ENCODE results near the gene COPG2. TPM values are rescaled to one million over a fixed set of nuclear protein-coding genes. Genes with fewer than 3 reads are reported as not detected.

Gene COPG2
- total RNA-seq, 1 donor from 2014 or later: 18.2 TPM

GRCh38 chr7:130488392-130489139 is 180.0 kb downstream of the COPG2 start:
- intact Hi-C loops (cut with DNase I): no loop called here
- ATAC-seq (ENCODE audit: poor library complexity) (no peak), DNase-seq (no peak)

GRCh38 chr7:130486954-130487436 is 181.6 kb downstream of the COPG2 start:
- intact Hi-C loops (cut with DNase I): no loop called here
- DNase-seq (no peak), ATAC-seq (ENCODE audit: poor library complexity) (no peak)

GRCh38 chr7:130486114-130486953 is 182.2 kb downstream of the COPG2 start:
- intact Hi-C loops (cut with DNase I): no loop called here
- DNase-seq (peak; percentile 66), ATAC-seq (ENCODE audit: poor library complexity) (peak; percentile 83)

GRCh38 chr7:130485734-130486113 is 182.8 kb downstream of the COPG2 start:
- DNase-seq (no peak), ATAC-seq (ENCODE audit: poor library complexity) (no peak)
- intact Hi-C loops (cut with DNase I): no loop called here

- no peak for DNase-seq
- no peak for ATAC-seq (ENCODE audit: poor library complexity)
- intact Hi-C loops (cut with DNase I): no loop called here
These were observed 185.5 kb downstream of the COPG2 start for GRCh38 chr7:130483031-130483430.

GRCh38 chr7:130481898-130482297 is 186.7 kb downstream of the COPG2 start:
- no peak for DNase-seq
- intact Hi-C loops (cut with DNase I): no loop called here
- no peak for ATAC-seq (ENCODE audit: poor library complexity)

- ATAC-seq (ENCODE audit: poor library complexity): no peak
- intact Hi-C loops (cut with DNase I): no loop called here
- no peak for DNase-seq
These were observed 188.7 kb downstream of the COPG2 start for GRCh38 chr7:130479716-130480400.

GRCh38 chr7:130478991-130479390 is 189.6 kb downstream of the COPG2 start:
- intact Hi-C loops (cut with DNase I): no loop called here
- DNase-seq (no peak), ATAC-seq (ENCODE audit: poor library complexity) (no peak)

- intact Hi-C loops (cut with DNase I): no loop called here
- ATAC-seq (ENCODE audit: poor library complexity) (no peak), DNase-seq (no peak)
These were observed 192.0 kb downstream of the COPG2 start for GRCh38 chr7:130476297-130477150.

GRCh38 chr7:130475776-130476175 is 192.8 kb downstream of the COPG2 start:
- intact Hi-C loops (cut with DNase I): no loop called here

GRCh38 chr7:130473876-130474275 is 194.7 kb downstream of the COPG2 start:
- DNase-seq: no peak
- no peak for ATAC-seq (ENCODE audit: poor library complexity)
- intact Hi-C loops (cut with DNase I): no loop called here

More at GRCh38 chr7:130475776-130476175, 192.8 kb downstream of the COPG2 start:
- DNase-seq (no peak), ATAC-seq (ENCODE audit: poor library complexity) (no peak)

- intact Hi-C loops (cut with DNase I): no loop called here
- no peak for DNase-seq
- ATAC-seq (ENCODE audit: poor library complexity): peak; percentile 49
These were observed 195.3 kb downstream of the COPG2 start for GRCh38 chr7:130473289-130473688.

GRCh38 chr7:130471974-130472373 is 196.6 kb downstream of the COPG2 start:
- ATAC-seq (ENCODE audit: poor library complexity) (no peak), DNase-seq (no peak)
- intact Hi-C loops (cut with DNase I): no loop called here

GRCh38 chr7:130468612-130469011 is 199.9 kb downstream of the COPG2 start:
- intact Hi-C loops (cut with DNase I): no loop called here
- DNase-seq (no peak), ATAC-seq (ENCODE audit: poor library complexity) (no peak)

- ATAC-seq (ENCODE audit: poor library complexity) (no peak), DNase-seq (no peak)
- intact Hi-C loops (cut with DNase I): no loop called here
These were observed 204.8 kb downstream of the COPG2 start for GRCh38 chr7:130463553-130464434.

GRCh38 chr7:130461272-130461671 is 207.3 kb downstream of the COPG2 start:
- intact Hi-C loops (cut with DNase I): no loop called here
- ATAC-seq (ENCODE audit: poor library complexity) (no peak), DNase-seq (no peak)

GRCh38 chr7:130458257-130458656 is 210.3 kb downstream of the COPG2 start:
- DNase-seq: no peak
- ATAC-seq (ENCODE audit: poor library complexity): no peak
- intact Hi-C loops (cut with DNase I): no loop called here
